IPS DF 6.9 (cell line): Measurements from ENCODE around the gene NOTCH3.

ENCODE experiments used
- DNase-seq: peaks from one replicate; pipeline ENCODE4 v3.0.0-alpha.2; 2013; ENCODE audit warnings: low read depth, low spot score
- H3K27ac ChIP-seq: one replicate; pipeline ENCODE4 v1.5.1; 2013; ENCODE audit warnings: low read length, control low read depth
- H3K27me3 ChIP-seq: 2 replicates; pipeline ENCODE4 v1.6.1; 2013; ENCODE audit warnings: mild to moderate bottlenecking, low read length; ENCODE audit not compliant: control insufficient read depth, insufficient read depth
- H3K36me3 ChIP-seq: 2 replicates; pipeline ENCODE4 v1.6.1; 2013; ENCODE audit warnings: low read length; ENCODE audit not compliant: control insufficient read depth, insufficient read depth
- H3K4me1 ChIP-seq: 2 replicates; pipeline ENCODE4 v1.6.1; 2013; ENCODE audit warnings: low read length; ENCODE audit not compliant: control insufficient read depth, insufficient read depth
- H3K4me3 ChIP-seq: 2 replicates; pipeline ENCODE4 v1.5.1; 2013; ENCODE audit warnings: mild to moderate bottlenecking, low read length
- H3K9me3 ChIP-seq: 2 replicates; pipeline ENCODE4 v1.6.1; 2013; ENCODE audit warnings: low read length, inconsistent platforms; ENCODE audit not compliant: control insufficient read depth, insufficient read depth
- WGBS: extraction: QIAGEN DNeasy Blood & Tissue Kit; methylation state at CpG from one replicate; pipeline ENCODE4 v1.1.7; 2013; ENCODE audit warnings: mixed read lengths, missing lambda C conversion rate; ENCODE audit not compliant: insufficient read length, insufficient coverage; 5-methylcytosine and 5-hydroxymethylcytosine counted together

The NOTCH3 gene

DNA sequence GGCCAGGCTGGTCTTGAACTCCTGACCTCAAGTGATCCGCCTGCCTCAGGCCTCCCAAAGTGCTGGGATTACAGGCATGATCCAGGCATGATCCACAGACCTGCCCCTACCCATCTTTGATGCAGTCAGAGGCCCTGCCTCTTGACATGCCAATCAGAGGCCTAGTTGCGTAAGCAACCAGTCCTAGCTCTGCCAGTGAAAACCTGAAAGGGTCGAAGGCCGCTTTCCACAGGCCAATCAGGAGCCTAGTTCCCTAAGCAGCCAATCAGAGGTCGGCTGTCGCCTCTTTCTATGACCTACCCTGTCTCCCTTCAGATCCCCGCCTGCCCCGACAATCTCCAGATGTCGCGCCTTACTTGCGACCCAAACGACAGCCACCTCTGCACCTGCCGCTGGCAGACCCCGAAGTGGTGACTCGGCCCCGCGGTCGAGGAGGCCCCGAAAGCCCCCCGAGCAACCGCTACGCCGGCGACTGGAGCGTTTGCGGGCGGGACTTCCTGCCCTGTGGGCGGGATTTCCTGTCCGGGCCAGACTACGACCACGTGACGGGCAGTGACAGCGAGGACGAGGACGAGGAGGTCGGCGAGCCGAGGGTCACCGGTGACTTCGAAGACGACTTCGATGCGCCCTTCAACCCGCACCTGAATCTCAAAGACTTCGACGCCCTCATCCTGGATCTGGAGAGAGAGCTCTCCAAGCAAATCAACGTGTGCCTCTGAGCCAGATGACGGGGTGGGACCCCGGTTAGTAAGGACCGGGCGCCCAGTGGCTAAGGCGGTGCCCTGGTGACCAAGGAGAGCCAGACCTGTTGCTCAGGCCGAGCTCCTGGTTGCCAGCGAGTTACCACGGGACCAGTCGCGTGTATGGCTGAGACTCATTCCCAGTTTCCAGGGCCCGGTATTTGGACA lies 87.3 kb downstream of the NOTCH3 start:
- DNase-seq = peak; percentile 29
- Histone ChIP-seq H3K36me3 (peaks cover 56% of the 10 kb centered on the region), H3K4me1 (no peaks in the 10 kb centered on the region; the same call in 1 of the 2 replicates), H3K9me3 (no peaks in the 10 kb centered on the region), H3K4me3 (no peak overlapping the region), H3K27ac (no peak overlapping the region), H3K27me3 (no peaks in the 10 kb centered on the region)
- WGBS = no CpG with 5 or more reads among the region's 58 CpGs

DNA sequence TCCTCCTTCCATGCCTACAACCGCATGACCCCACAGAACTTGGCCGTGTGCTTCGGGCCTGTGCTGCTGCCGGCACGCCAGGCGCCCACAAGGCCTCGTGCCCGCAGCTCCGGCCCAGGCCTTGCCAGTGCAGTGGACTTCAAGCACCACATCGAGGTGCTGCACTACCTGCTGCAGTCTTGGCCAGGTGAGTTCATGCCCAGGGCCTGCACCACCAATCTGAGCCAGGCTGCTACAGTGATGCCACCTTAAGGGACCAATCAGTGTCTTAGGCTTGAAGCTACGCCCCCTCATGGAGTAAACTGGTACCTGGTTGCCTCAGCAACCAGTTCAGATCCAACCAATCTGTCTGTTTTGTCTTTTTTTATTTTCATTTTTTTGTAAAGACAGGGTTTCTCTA lies 88.4 kb downstream of the NOTCH3 start:
- no peak for DNase-seq
- Histone ChIP-seq H3K4me1 (no peaks in the 10 kb centered on the region; the same call in none of the 2 replicates), H3K36me3 (peaks cover 50% of the 10 kb centered on the region), H3K27me3 (no peaks in the 10 kb centered on the region), H3K27ac (no peak overlapping the region), H3K9me3 (no peaks in the 10 kb centered on the region), H3K4me3 (no peak overlapping the region)
- WGBS = no CpG with 5 or more reads among the region's 11 CpGs

DNA sequence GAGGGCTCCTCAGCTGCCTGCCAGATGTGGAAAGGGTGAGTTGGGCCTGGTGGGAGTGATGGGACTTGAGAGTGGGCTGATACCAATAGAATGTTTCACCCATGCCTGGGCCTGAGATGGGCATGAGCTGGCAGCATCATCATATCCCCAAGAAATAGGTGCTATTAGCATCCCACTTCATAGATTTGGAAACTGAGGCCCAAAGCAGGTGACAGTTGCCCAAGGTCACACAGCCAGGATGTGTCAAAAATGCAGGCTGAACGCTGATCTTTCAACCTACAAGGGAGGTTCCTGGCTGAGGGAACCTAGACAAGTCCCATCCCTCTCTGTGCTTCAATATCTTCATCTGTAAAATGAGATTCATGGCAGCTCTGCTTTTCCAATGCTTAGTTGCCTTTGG lies 89.0 kb downstream of the NOTCH3 start:
- Histone ChIP-seq H3K4me1 (no peaks in the 10 kb centered on the region; the same call in none of the 2 replicates), H3K9me3 (no peaks in the 10 kb centered on the region), H3K36me3 (peaks cover 44% of the 10 kb centered on the region), H3K4me3 (no peak overlapping the region), H3K27me3 (no peaks in the 10 kb centered on the region), H3K27ac (no peak overlapping the region)
- DNase-seq = no peak
- WGBS = no CpG with 5 or more reads among the region's 1 CpG

DNA sequence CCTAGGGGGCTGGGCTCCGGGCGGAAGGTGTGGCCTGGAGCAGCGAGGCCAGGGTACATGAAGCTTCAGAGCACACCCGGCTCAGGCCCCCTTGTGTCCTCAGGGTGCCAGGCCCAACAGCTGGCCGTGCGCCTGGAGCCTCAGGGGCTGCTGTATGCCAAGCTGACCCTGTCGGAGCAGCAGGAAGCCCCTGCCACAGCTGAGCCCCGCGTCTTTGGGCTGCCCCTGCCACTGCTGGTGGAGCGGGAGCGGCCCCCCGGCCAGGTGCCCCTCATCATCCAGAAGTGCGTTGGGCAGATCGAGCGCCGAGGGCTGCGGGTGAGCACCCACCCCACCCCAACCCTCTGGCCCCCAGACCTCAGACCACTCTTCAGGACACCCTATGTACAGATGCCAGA lies 90.4 kb downstream of the NOTCH3 start:
- Histone ChIP-seq H3K4me3 (no peak overlapping the region), H3K27me3 (no peaks in the 10 kb centered on the region), H3K9me3 (no peaks in the 10 kb centered on the region), H3K4me1 (no peaks in the 10 kb centered on the region; the same call in none of the 2 replicates), H3K27ac (no peak overlapping the region), H3K36me3 (peaks cover 37% of the 10 kb centered on the region)
- no CpG with 5 or more reads among the region's 17 CpGs for WGBS
- no peak for DNase-seq

DNA sequence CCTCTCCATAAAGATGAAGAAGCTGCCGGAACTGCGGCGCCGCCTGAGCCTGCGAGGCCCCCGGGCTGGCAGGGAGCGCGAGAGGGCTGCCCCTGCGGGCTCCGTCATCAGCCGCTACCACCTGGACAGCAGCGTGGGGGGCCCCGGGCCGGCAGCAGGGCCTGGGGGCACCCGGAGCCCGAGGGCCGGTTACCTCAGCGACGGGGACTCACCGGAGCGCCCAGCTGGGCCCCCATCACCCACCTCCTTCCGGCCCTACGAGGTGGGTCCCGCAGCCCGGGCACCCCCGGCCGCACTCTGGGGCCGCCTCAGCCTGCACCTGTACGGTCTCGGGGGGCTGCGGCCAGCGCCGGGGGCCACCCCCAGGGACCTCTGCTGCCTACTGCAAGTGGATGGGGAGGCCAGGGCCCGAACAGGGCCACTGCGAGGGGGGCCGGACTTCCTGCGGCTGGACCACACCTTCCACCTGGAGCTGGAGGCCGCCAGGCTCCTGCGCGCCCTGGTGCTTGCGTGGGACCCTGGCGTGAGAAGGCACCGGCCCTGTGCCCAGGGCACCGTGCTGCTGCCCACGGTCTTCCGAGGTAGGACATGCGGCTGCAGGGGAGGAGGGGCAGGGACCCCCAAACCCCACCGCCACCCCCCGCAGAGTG lies 90.9 kb downstream of the NOTCH3 start:
- Histone ChIP-seq H3K36me3 (peaks cover 34% of the 10 kb centered on the region), H3K27ac (no peak overlapping the region), H3K9me3 (no peaks in the 10 kb centered on the region), H3K4me1 (no peaks in the 10 kb centered on the region; the same call in none of the 2 replicates), H3K4me3 (no peak overlapping the region), H3K27me3 (no peaks in the 10 kb centered on the region)
- no peak for DNase-seq
- no CpG with 5 or more reads among the region's 49 CpGs for WGBS
